Measurements from ENCODE around the gene INPP5A. TPM values are rescaled to one million over a fixed set of nuclear protein-coding genes. Genes with fewer than 3 reads are reported as not detected.
"Not testable (repeated sequence)": the region's sequence is repeated elsewhere in the genome, so short reads cannot be mapped to it uniquely, and the experiment has no call there.

INPP5A gene
- total RNA-seq, 1 experiment from 2014 or later = 32.1 TPM

DNA sequence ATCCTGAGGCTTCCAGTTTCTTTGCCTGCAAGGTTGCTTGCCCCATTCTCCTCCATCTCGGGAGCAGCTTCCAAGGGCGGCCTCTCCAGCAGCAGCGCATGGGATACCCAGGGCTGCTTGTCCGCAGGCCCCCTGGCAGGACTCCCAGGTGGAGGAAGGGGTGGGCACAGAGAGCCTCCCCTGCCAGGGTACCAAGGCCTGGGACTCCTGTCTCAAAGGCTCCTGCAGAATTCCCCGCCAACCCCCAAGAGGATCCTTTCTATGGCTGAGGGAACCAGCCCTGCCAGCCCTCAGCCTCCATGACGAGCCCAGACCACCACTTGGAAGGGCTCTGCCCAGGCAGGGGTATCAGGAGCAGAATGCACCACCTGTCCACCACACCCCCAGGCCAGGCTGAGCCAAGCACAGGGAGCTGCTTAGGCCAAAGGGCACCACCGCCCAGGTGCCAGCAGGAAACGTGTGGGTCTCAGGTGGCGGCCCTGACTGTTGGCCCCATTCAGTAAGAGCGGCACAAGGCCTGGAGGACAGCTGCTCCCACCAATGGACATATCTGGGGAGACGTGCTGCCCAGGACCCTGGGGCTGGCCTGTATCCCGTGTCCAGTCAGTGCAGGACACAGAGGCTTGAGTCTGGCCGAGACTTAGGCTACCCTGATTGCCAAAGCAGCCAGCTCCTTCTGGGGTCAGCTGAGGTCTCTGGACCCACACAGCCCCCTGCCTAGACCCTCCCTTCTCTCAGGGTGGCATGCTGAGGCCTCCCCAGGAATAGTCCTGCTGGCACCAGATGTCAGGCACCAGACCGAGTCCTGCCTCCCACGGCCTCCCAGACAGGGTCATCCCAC, 33.8 kb upstream of the INPP5A start:
- no peak for DNase-seq (ENCODE audit: low read depth)

DNA sequence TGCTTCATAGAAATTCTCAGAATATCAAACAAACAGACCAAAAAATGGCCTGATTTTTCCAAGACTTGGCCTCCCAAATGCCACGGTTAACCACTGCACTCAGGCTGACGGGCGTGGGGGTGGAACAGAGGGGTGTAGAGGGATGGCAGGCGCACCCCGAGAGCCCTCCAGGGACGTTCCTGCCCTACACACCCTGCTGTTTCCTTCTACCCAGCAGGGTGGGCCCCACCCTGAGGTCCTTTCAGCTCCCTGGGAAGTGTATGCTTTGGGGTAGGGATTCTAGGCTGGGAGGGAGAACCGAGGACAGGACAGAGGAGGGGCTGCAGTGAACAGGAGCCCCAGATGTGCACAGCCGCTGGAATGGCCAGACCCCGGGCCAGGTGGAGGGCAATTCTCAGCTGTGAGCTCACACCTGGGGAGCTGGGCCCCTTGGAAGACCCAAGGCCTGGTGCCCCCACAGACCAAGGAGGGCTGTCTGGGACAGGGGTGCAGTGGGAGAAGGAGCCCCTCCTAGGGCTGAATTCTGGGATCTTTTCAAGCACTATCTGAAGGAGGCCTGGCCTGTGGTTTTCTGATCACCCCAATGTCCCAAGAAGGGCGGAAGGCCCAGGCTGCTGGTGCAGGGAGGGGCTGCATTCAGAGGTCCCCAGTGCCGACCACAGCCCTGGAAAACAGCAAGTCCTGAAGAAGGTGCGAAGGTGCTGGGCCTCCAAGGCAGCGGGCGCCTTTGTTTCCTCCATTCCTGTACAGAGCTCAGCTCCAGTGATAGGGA, 32.9 kb upstream of the INPP5A start:
- DNase-seq (ENCODE audit: low read depth) = no peak

GRCh38 chr10:132505546-132505945, 32.0 kb upstream of the INPP5A start:
- DNase-seq (ENCODE audit: low read depth) = not testable (repeated sequence)

DNA sequence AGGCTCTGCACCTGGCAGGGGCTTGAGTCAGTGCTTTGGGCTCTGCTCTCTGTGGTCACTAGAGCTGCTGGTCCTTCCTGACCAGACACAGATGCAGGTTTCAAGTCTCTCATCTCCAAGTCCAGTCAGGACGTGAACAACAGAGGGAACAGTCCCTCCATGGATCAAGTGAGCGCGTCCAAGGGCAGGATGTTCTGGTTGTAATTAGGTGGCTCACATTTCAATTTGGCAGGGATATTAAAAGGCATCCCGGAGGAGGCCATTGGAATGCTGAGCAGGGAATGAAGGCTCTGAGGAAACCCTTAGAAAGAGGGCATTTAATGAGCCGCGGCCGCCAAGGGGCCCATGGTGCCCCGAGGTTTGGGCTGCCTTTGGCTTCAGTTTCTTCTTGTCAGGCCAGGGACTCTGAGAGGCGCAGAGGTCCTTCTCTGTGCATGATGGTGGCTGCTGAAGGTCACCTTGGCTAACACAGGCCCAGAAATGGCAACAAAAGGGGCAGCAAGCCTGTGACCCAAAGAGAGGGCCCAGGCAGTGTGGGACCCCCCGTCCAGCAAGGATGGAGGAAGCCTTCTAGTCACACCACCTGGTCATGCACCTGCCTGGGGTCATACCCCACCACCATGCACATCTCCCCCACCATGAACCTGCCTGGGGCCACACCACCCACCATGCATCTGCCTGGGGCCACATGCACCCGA, 30.7 kb upstream of the INPP5A start:
- DNase-seq (ENCODE audit: low read depth) = peak; percentile 29

- DNase-seq (ENCODE audit: low read depth) = peak; percentile 0
Measured at GRCh38 chr10:132507409-132507955, 30.1 kb upstream of the INPP5A start.

DNA sequence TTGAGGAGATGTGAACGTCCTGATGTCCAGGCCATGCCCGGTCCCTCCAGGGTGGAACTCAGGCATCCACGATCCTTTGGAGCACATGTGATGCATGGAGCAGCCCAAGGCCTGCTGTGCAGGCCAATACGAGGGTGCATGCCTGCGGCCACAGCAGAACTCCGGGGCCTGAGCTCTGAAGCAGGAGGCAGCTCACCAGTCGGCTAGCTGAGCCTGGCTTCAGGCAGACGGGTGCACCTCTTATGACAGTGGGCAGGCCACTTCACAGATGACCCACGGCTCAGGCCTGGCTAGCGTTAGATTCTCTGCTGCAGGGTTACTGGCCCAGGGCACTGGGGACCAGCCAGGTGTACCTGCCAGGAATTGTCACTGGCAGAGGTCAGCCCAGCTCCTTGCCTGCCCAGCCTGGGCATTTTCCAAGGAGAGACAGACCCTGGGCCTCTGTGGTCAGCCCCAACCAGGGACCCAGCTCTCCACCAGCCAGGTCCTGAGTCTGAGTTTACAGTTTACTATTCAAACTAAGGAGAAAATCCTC, 29.6 kb upstream of the INPP5A start:
- DNase-seq (ENCODE audit: low read depth) = peak; percentile 0

GRCh38 chr10:132508581-132509443, 28.8 kb upstream of the INPP5A start:
- peak; percentile 5 for DNase-seq (ENCODE audit: low read depth)

GRCh38 chr10:132509506-132510173, 27.9 kb upstream of the INPP5A start:
- DNase-seq (ENCODE audit: low read depth) = no peak

GRCh38 chr10:132510174-132510611, 27.4 kb upstream of the INPP5A start:
- DNase-seq (ENCODE audit: low read depth) = no peak

GRCh38 chr10:132511121-132512051, 26.2 kb upstream of the INPP5A start:
- DNase-seq (ENCODE audit: low read depth) = no peak

GRCh38 chr10:132512052-132512442, 25.5 kb upstream of the INPP5A start:
- no peak for DNase-seq (ENCODE audit: low read depth)

DNA sequence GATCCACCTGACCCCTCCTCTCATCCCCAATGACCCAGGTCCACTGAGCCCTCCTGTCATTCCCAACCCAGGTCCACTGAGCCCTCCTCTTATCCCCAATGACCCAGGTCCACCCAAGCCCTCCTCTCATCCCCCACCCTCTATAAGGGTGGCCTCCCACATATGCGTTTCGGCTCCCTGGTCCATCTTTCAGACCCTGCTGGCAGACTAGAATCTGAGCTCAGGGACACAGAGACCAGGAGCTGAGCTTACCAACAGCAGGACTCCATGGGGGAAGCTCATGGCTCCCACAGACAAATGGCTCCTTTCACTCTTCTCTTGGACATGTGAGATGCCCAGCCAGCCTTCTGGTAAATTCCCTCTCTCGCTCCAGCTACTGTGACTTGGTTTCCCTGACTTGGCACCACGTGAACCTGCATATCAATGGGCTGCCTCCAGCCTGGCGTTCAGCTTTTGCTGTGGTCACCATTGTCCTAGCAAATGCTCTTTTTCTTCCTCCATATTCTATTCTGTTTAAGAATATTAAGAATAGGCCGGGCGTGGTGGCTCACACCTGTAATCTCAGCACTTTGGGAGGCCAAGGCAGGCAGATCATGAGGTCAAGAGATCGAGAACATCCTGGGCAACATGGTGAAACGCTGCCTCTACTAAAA, 24.8 kb upstream of the INPP5A start:
- no peak for DNase-seq (ENCODE audit: low read depth)

DNA sequence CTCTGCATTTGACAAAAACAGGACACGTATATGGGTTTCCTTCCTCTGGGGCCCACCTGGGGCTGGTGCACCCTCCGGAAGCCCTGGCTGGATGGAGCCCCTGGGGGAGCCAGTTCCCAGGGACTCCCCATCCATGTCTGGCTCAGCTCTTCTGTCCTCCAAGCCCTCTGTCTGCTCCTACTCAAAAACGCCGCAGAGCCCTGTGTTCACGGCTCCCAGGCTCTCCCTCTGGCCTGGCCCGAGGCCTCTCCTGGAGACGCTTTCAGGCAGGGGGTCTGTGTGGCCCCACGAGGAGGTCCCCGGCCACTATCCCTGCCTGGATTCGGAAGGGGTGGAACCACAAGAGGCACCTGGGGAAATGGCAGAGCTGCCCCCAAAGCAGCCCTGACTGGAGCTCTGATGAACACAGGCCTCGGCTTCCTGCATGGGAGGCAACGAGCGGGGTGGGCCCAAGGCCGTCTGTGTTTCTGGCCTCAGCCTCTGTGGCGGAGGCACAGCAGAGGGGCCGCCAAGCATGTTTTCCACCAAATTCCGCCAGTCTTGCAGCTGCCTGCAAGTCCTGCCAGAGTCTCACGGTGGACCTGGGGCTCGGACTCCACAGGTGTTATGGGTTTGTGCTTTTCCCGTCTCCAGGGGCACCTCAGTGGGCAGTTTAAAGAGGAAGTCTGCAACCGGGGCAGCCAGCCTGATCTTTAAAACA, 22.6 kb upstream of the INPP5A start:
- DNase-seq (ENCODE audit: low read depth) = no peak

DNA sequence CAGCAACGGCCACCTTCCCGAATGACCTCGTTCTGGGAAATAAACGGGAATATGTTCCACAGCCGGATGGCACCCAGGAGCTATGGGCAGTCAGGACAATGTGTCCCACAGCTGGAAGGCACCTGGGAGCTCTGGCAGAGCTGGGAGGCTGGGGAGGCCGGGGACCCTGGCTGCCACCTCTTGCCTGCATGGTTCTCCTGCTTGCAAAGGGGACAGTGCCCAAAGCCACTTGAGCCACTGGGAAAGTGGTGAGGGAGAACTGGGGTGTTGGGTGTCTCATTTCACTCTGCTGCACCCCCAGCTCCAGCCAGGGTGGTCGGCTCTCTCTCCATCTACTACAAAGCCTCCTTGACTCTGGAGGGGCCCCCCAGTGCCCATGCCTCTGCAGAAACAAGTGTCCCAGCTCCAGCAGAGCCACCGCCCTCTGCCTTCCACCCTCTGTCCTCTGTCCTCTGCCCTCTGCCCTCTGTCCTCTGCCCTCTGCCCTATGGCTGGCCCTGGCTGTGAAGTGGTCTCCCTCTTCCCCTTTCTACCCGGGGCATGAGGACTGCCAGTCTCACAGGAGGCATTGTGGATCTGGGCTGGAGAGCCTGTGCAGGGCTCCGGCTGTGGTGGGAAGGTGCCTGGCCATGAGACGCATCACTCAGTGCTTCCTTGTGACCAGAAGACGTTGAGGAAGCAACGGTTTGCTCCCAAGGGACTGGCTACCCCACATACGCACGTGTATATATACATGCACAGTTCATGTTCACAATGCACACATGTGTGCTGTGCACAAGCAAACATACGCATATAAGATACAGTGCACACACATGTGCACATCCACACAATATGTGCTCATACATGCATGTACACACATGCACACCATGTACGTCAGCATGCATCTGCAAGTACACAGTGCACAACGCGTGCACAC, 21.5 kb upstream of the INPP5A start:
- no peak for DNase-seq (ENCODE audit: low read depth)

DNA sequence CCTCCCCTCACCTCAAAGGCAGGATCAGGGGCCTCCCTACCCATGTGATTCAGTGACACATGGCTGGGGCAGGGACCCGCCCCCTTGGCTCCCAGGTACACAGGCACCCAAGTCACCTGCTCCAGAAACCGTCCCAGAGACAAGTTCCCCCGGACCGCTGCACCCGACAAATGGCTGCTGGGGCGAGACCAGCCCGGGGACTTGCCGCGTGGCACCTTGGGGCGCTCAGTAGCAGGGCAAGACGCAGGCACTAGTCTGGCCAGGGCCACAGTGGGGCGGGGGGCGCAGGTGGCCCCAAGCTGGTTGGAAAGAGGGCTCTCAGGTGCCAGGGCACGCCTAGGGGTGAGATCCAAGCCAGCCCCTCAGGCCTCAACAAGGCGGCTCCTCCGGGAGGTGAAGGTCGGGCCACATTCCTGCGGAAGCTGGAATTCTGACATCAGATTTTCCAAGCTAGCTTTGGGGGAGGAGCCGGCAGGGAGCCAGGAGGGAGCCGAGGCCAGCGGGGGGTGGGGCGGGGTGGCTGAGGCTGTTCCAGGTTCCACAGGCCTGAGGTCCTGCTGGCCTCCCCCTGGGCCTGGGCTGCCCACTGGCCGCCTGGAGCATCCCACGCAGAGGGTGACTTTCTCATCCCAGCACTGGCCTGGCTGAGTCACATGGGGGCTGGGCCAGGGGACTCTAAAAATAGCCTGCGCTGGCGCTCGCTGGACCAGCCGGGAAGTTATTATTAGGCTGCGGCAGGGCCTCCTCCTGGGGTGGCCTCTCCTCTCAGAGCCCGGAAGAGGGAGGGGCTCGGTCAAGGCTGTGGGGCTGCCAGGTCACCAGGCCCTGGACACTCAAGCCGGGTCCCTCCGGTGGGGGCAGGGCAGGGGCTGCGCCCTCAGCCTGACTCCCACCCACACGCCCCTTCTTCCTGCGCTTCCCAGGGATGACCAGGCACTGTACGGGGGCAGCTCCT, 20.5 kb upstream of the INPP5A start:
- DNase-seq (ENCODE audit: low read depth) = peak; percentile 89

Measured in Daoy (cell line).